ENCODE results near the gene ADARB2. TPM values are rescaled to one million over a fixed set of nuclear protein-coding genes. Genes with fewer than 3 reads are reported as not detected.
A peak's percentile ranks its signal among the peaks of the same experiment; 100 is the strongest.

The ADARB2 gene
- total and polyA plus RNA-seq, 3 experiments from 2014 or later = not detected

DNA sequence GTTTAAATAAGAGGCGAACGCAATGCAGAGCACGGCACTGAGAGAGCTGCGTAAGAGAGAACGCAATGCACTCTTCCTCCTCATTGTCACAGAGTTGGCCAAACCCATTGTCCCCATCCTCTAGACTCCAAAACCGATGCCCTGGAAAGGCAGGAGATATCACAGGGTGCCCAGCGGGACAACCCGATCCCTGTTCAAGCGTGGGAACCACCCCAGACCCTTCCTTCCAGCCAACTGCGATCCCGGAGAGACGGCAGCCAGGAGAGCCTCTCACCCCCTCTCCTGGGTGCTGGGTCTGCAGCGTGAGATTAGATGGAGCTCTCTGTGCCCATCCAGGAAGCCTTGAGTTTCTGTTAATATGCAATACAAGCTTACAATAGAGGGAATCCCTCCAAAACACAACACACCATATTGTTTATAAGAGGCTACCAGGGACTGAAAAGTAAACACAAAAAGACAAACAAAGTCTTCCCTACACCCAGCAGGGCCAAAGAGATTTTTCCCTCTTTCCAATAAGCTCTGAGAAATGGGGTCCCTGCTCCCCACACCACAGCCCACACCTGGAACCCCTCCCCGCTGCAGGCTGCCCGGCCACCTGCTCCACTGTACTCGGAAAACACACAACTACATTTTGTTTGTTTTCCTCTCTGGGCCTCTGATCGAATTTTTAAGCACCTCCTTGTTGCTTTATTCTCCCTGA is 187.6 kb downstream of the ADARB2 start:
- H3K4me3 Mint-ChIP-seq = no peak overlapping the region
- CTCF ChIA-PET = no interaction called here
- Histone ChIP-seq H3K4me1 (ENCODE audit: insufficient read depth, low read length) (no peaks in the 10 kb centered on the region), H3K27me3 (ENCODE audit: insufficient read depth, low read length, poor library complexity, severe bottlenecking) (no peaks in the 10 kb centered on the region), H3K9me3 (ENCODE audit: low read length) (no peaks in the 10 kb centered on the region), H3K4me3 (ENCODE audit: low read length) (no peak overlapping the region), H3K27ac (ENCODE audit: low read depth, low read length) (no peak overlapping the region), H3K36me3 (ENCODE audit: insufficient read depth, low read length) (no peaks in the 10 kb centered on the region)
- peaks cover 0 to 7% (median 0%) of the 10 kb centered on the region in 3 donors for H3K4me1 Mint-ChIP-seq
- H3K27ac Mint-ChIP-seq = peak overlapping the region in 1 of 8 donors; percentile 43
- peaks cover 0 to 4% of the 10 kb centered on the region in 2 donors for H3K27me3 Mint-ChIP-seq
- no peak for DNase-seq
- peaks cover 0 to 2% (median 0%) of the 10 kb centered on the region in 5 donors for H3K9me3 Mint-ChIP-seq
- POLR2A ChIA-PET = no interaction called here
- H3K36me3 Mint-ChIP-seq = no peaks in the 10 kb centered on the region

DNA sequence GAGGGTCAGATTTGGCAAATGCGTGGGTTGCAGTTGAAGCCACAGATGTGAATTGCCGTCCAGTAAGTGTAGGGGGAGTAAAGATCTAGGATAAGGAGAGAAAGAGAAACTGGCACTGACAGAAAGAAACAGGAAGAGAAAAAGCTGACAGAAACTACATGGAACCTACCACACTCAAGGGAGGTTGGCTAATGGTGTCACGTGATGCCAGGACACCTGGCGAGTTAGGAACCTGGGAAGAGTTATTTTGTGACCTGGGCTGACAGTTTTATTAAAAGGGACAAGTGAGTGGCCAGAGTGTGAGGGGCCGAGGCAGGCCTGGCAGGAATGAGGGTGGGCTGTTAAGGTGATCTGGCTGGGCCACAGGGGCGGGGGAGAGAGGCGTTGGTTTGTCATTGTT is 188.7 kb downstream of the ADARB2 start:
- Histone ChIP-seq H3K36me3 (ENCODE audit: insufficient read depth, low read length) (no peaks in the 10 kb centered on the region), H3K27ac (ENCODE audit: low read depth, low read length) (no peak overlapping the region), H3K4me3 (ENCODE audit: low read length) (no peak overlapping the region), H3K4me1 (ENCODE audit: insufficient read depth, low read length) (no peaks in the 10 kb centered on the region), H3K27me3 (ENCODE audit: insufficient read depth, low read length, poor library complexity, severe bottlenecking) (no peaks in the 10 kb centered on the region), H3K9me3 (ENCODE audit: low read length) (no peaks in the 10 kb centered on the region)
- no peaks in the 10 kb centered on the region for H3K36me3 Mint-ChIP-seq
- peaks cover 0 to 4% of the 10 kb centered on the region in 2 donors for H3K27me3 Mint-ChIP-seq
- no peak for DNase-seq
- peaks cover 0 to 7% (median 0%) of the 10 kb centered on the region in 3 donors for H3K4me1 Mint-ChIP-seq
- CTCF ChIA-PET = no interaction called here
- POLR2A ChIA-PET = no interaction called here
- H3K27ac Mint-ChIP-seq = no peak overlapping the region
- no peak overlapping the region for H3K4me3 Mint-ChIP-seq
- peaks cover 0 to 2% (median 0%) of the 10 kb centered on the region in 5 donors for H3K9me3 Mint-ChIP-seq

DNA sequence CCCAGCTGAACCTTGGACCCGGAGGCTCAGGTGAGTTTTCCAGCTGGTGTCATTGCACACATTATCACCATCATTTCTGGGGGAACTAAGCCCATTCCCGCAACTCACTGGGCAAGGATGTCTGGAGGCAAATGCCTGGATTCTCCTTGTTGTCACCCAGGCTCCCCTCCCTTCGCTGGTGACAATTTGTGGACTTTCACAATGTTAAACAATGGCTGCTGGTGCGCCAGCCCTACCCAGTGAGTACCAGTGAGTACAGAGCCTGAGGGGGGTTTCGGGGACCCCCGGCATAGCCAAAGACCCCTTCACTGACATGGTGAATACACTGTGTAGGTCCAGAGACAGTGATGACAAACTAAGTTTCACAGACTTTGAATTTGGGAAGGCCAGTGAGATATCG is 189.2 kb downstream of the ADARB2 start:
- Histone ChIP-seq H3K27ac (ENCODE audit: low read depth, low read length) (no peak overlapping the region), H3K4me3 (ENCODE audit: low read length) (no peak overlapping the region), H3K36me3 (ENCODE audit: insufficient read depth, low read length) (no peaks in the 10 kb centered on the region), H3K4me1 (ENCODE audit: insufficient read depth, low read length) (no peaks in the 10 kb centered on the region), H3K27me3 (ENCODE audit: insufficient read depth, low read length, poor library complexity, severe bottlenecking) (no peaks in the 10 kb centered on the region), H3K9me3 (ENCODE audit: low read length) (no peaks in the 10 kb centered on the region)
- ChIA-PET CTCF (no interaction called here), POLR2A (no interaction called here)
- peaks cover 0 to 2% (median 0%) of the 10 kb centered on the region in 5 donors for H3K9me3 Mint-ChIP-seq
- H3K4me1 Mint-ChIP-seq = peaks cover 0 to 7% (median 0%) of the 10 kb centered on the region in 3 donors
- no peak for DNase-seq
- peaks cover 0 to 4% of the 10 kb centered on the region in 2 donors for H3K27me3 Mint-ChIP-seq
- no peak overlapping the region for H3K27ac Mint-ChIP-seq
- H3K36me3 Mint-ChIP-seq = no peaks in the 10 kb centered on the region
- no peak overlapping the region for H3K4me3 Mint-ChIP-seq

DNA sequence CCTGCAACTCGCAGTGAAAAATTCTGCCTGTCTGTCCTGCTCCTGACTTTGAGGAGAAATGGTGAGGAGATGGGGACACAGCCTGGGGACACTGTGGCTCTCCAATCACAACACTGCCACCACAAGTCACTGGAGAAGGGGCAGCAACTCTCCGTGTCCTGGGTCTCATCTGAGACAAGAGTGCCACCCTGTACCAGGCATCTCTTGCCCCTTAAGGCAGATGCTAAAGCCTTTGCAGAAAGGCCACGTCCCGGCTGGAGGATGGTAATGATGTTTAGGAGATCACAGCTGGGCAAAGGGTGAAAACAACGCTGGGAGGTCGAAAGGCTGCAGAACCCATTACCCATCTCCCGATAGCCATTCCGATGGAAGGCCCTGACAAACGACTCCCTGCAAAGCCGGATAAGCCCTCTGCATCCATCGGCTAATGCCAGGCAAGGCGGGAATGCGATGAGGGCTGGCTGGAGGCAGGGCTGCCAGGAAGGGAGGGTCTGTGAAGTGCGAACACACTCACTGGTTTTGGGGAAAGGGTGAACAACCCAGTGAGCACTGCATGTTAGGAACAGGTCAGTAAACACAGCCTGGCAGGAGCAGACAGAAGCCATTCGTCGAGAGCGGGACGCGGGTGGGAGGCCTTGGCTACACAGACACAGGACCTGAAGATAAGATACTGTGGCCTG is 190.8 kb downstream of the ADARB2 start:
- no peak overlapping the region for H3K27ac ChIP-seq (ENCODE audit: low read depth, low read length)
- Mint-ChIP-seq H3K4me3 (no peak overlapping the region), H3K27ac (peak overlapping the region in 1 of 8 donors; percentile 43), H3K27me3 (peaks cover 0 to 4% of the 10 kb centered on the region in 2 donors), H3K36me3 (no peaks in the 10 kb centered on the region), H3K4me1 (peaks cover 0 to 7% (median 0%) of the 10 kb centered on the region in 3 donors), H3K9me3 (peaks cover 0 to 2% (median 0%) of the 10 kb centered on the region in 5 donors)
- POLR2A ChIA-PET = no interaction called here
- H3K27me3 ChIP-seq (ENCODE audit: insufficient read depth, low read length, poor library complexity, severe bottlenecking) = no peaks in the 10 kb centered on the region
- no peak for DNase-seq
- no peaks in the 10 kb centered on the region for H3K9me3 ChIP-seq (ENCODE audit: low read length)
- CTCF ChIA-PET = no interaction called here
- H3K36me3 ChIP-seq (ENCODE audit: insufficient read depth, low read length) = no peaks in the 10 kb centered on the region
- H3K4me1 ChIP-seq (ENCODE audit: insufficient read depth, low read length) = no peaks in the 10 kb centered on the region
- H3K4me3 ChIP-seq (ENCODE audit: low read length) = no peak overlapping the region

DNA sequence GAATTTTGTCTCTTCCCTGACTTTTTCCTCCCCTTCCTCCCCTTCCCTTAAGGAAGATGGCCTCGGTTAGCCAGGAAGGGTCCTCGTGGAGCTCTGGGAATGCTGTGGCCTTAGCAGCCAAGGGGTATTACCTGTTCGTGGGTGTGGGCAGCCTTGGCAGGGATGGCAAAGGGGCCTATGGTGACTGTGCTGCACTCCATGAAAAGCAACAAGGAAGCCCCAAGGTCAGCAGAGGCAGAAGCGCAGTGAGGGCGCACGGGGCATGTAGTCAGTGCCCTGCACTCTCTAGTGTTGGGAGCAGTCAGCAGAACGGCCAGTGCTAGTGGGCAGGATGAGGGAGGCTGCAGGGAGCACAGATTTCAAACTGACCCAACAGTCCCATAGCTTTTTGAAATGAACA is 191.8 kb downstream of the ADARB2 start:
- CTCF ChIA-PET = no interaction called here
- H3K4me3 ChIP-seq (ENCODE audit: low read length) = no peak overlapping the region
- H3K36me3 Mint-ChIP-seq = no peaks in the 10 kb centered on the region
- H3K27me3 Mint-ChIP-seq = peaks cover 0 to 4% of the 10 kb centered on the region in 2 donors
- no peak overlapping the region for H3K27ac Mint-ChIP-seq
- H3K4me1 ChIP-seq (ENCODE audit: insufficient read depth, low read length) = no peaks in the 10 kb centered on the region
- peaks cover 0 to 2% (median 0%) of the 10 kb centered on the region in 5 donors for H3K9me3 Mint-ChIP-seq
- no peaks in the 10 kb centered on the region for H3K9me3 ChIP-seq (ENCODE audit: low read length)
- H3K4me1 Mint-ChIP-seq = peaks cover 0 to 6% (median 0%) of the 10 kb centered on the region in 3 donors
- POLR2A ChIA-PET = no interaction called here
- H3K27me3 ChIP-seq (ENCODE audit: insufficient read depth, low read length, poor library complexity, severe bottlenecking) = no peaks in the 10 kb centered on the region
- H3K27ac ChIP-seq (ENCODE audit: low read depth, low read length) = no peak overlapping the region
- no peak overlapping the region for H3K4me3 Mint-ChIP-seq
- DNase-seq = no peak
- no peaks in the 10 kb centered on the region for H3K36me3 ChIP-seq (ENCODE audit: insufficient read depth, low read length)

DNA sequence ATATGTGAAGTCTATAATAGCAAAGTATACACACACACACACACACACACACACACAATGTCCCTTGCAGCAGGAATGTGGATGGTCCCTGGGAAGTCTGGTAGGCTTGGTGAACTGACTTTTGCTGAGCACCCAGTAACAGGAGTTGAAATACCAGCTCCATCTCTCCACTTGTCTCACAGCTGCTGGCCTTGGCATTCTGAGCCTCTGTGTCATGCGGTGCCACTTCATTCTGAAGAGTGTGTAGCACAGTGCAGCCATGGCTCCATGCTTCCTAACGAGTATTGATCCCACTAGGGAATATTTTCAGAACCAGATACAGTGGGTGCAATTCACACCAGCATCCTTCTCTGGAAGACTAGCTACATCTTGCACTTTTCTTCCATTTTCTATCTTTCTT is 192.4 kb downstream of the ADARB2 start:
- no peak overlapping the region for H3K4me3 ChIP-seq (ENCODE audit: low read length)
- no peaks in the 10 kb centered on the region for H3K9me3 ChIP-seq (ENCODE audit: low read length)
- H3K27me3 ChIP-seq (ENCODE audit: insufficient read depth, low read length, poor library complexity, severe bottlenecking) = no peaks in the 10 kb centered on the region
- DNase-seq = no peak
- no peaks in the 10 kb centered on the region for H3K36me3 ChIP-seq (ENCODE audit: insufficient read depth, low read length)
- POLR2A ChIA-PET = no interaction called here
- H3K4me1 Mint-ChIP-seq = peaks cover 0 to under 1% (median 0%) of the 10 kb centered on the region in 3 donors
- no peak overlapping the region for H3K27ac ChIP-seq (ENCODE audit: low read depth, low read length)
- H3K27me3 Mint-ChIP-seq = no peaks in the 10 kb centered on the region
- H3K9me3 Mint-ChIP-seq = peaks cover 0 to 2% (median 0%) of the 10 kb centered on the region in 5 donors
- H3K4me3 Mint-ChIP-seq = no peak overlapping the region
- no peaks in the 10 kb centered on the region for H3K4me1 ChIP-seq (ENCODE audit: insufficient read depth, low read length)
- H3K36me3 Mint-ChIP-seq = no peaks in the 10 kb centered on the region
- H3K27ac Mint-ChIP-seq = no peak overlapping the region
- CTCF ChIA-PET = no interaction called here

DNA sequence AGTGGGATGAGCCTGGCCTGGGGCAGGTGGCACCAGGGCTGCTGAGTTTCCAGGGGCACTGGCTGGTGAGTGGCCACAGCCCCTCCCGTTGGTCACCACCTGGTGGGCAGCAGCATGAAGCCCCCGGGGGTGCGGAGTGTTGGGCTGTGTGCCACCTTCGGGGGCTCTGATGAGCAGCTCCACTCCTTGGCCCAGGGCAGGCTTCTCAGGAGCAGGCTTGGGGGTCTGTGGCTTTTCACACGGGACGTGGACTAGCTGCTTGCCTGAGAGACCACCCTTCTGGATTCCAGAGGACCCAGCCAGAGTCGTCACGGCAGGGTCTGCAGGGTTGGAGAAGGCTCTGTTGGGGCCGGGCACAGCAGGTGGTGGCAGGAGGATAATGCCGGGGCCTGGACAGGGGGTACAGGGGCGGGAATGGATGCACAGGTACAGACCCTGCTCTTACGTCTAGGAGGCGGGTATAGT is 193.1 kb downstream of the ADARB2 start:
- CTCF ChIA-PET = no interaction called here

DNA sequence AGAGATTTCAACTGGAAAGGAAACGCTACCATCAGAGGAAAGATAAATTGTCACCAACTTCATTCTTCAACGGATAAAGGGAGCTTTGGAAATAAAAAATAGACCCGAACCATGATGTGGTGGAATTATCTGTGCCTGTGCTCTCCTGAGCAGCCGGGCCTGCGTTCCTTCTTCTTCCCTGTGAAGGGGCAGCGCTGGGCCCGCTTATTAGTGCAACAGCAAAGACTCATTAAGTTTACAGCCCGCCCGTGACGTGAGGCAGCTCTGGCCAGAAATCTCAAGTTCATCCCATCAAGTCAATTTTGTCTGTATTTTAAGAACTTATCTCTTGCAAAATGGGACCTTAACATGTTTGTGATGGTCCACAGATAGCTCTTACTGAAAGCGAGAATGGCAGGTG is 193.7 kb downstream of the ADARB2 start:
- Mint-ChIP-seq H3K4me1 (no peaks in the 10 kb centered on the region), H3K9me3 (peaks cover 0 to 1% (median 0%) of the 10 kb centered on the region in 5 donors), H3K4me3 (no peak overlapping the region), H3K27ac (no peak overlapping the region), H3K27me3 (no peaks in the 10 kb centered on the region), H3K36me3 (no peaks in the 10 kb centered on the region)
- Histone ChIP-seq H3K9me3 (ENCODE audit: low read length) (no peaks in the 10 kb centered on the region), H3K4me3 (ENCODE audit: low read length) (no peak overlapping the region), H3K27ac (ENCODE audit: low read depth, low read length) (no peak overlapping the region), H3K36me3 (ENCODE audit: insufficient read depth, low read length) (no peaks in the 10 kb centered on the region), H3K4me1 (ENCODE audit: insufficient read depth, low read length) (no peaks in the 10 kb centered on the region), H3K27me3 (ENCODE audit: insufficient read depth, low read length, poor library complexity, severe bottlenecking) (no peaks in the 10 kb centered on the region)
- POLR2A ChIA-PET = no interaction called here
- CTCF ChIA-PET = no interaction called here
- DNase-seq = no peak

More for the DNA sequence above, 193.1 kb downstream of the ADARB2 start:
- no peaks in the 10 kb centered on the region for H3K36me3 Mint-ChIP-seq
- H3K27me3 Mint-ChIP-seq = no peaks in the 10 kb centered on the region
- H3K4me1 ChIP-seq (ENCODE audit: insufficient read depth, low read length) = no peaks in the 10 kb centered on the region
- peaks cover 0 to 2% (median 0%) of the 10 kb centered on the region in 5 donors for H3K9me3 Mint-ChIP-seq
- DNase-seq = no peak
- H3K27ac Mint-ChIP-seq = no peak overlapping the region
- H3K27me3 ChIP-seq (ENCODE audit: insufficient read depth, low read length, poor library complexity, severe bottlenecking) = no peaks in the 10 kb centered on the region
- no peak overlapping the region for H3K27ac ChIP-seq (ENCODE audit: low read depth, low read length)
- H3K9me3 ChIP-seq (ENCODE audit: low read length) = no peaks in the 10 kb centered on the region
- no peaks in the 10 kb centered on the region for H3K36me3 ChIP-seq (ENCODE audit: insufficient read depth, low read length)
- POLR2A ChIA-PET = no interaction called here
- H3K4me1 Mint-ChIP-seq = no peaks in the 10 kb centered on the region
- H3K4me3 ChIP-seq (ENCODE audit: low read length) = no peak overlapping the region
- H3K4me3 Mint-ChIP-seq = no peak overlapping the region
